Epidermal melanocyte (primary cell): ENCODE results near the gene RNF31.
"Not testable (repeated sequence)": the region's sequence is repeated elsewhere in the genome, so short reads cannot be mapped to it uniquely, and the experiment has no call there.

Source experiments
- DNase-seq: peaks from one replicate; pipeline ENCODE4 v3.0.0; 2011; ENCODE audit warnings: low spot score; ENCODE audit not compliant: insufficient read length

The RNF31 gene

GRCh38 chr14:24202538-24202937 is 55.2 kb downstream of the RNF31 start:
- not testable (repeated sequence) for DNase-seq

GRCh38 chr14:24203249-24203886 is 56.1 kb downstream of the RNF31 start:
- DNase-seq, result not testable (repeated sequence)

DNA sequence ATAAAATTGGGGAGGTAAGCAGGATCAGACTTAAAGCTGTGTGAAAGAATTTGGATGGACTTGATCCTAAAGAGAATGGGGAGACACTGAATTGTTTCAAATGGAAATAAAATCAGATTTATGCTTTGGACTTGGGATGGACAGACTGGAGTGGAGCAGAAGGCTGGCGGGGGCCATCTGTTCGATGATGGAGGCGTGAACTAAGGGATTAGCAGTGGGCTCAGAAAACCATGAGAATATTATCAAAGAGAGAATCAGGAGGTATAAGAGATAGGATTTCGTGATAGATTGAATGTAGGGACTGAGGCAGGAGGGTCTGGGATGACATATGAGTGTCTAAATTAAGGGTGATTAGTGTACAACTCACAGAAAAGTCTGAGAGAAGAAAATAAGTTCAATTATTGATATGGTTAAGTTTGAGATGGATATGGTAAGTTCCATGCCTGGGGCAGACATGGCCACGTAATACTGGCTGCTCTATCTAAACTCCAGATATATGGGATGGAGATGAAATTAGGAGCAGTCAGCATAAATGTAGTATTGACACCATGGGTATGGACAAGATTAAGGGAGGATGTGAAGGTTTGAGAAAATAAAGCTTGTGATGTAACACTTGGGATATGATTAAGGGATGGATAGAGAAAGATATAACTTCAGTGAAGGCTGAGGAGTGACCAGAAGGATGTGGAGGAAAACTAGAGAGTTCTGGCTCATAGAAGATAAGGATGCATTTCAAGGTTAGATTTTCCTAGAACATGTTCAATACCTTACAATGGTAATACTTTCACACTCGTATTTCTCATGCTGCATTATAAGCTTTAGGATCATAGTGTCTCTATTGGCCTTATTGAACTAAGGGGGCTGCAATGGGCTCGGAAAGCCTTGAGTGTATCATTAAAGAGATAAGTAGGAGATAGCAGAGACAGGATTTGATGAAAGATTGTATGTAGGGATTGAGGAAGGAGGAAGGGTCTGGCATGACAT is 57.2 kb downstream of the RNF31 start:
- no peak for DNase-seq

- DNase-seq, result no peak
Observed at GRCh38 chr14:24206260-24207103, 59.2 kb downstream of the RNF31 start.

DNA sequence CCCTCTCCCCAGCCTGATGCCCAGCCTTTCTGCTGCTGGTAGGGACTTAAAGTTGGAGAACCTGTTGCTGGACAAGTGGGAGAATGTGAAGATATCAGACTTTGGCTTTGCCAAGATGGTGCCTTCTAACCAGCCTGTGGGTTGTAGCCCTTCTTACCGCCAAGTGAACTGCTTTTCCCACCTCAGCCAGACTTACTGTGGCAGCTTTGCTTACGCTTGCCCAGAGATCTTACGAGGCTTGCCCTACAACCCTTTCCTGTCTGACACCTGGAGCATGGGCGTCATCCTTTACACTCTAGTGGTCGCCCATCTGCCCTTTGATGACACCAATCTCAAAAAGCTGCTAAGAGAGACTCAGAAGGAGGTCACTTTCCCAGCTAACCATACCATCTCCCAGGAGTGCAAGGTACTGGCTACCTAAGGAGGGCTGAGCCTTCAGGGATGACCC is 59.8 kb downstream of the RNF31 start:
- no peak for DNase-seq

- DNase-seq, result no peak
Observed at GRCh38 chr14:24207625-24208024, 60.3 kb downstream of the RNF31 start.
